H1 (cell line): ENCODE measurements around the gene PIF1.

Source experiments
- EZH2 ChIP-seq: fragments of 200-600 bp; sonication (generic); IDR thresholded peaks from 2 replicates; pipeline ENCODE4 v1.7.1; 2012; ENCODE audit warnings: low read depth, mild to moderate bottlenecking, moderate library complexity, low read length, inconsistent platforms; ENCODE audit not compliant: severe bottlenecking
- POLR2A ChIP-seq, 2 experiments: IDR thresholded peaks; 1 replicate in 1 of 2; 2 replicates in 1 of 2; pipeline ENCODE4 v1.6.1; 2011; ENCODE audit warnings: low read depth in 2 of 2, low read length in 2 of 2, mild to moderate bottlenecking in 2 of 2; ENCODE audit errors: control extremely low read depth in 1 of 2
- POLR2AphosphoS5 ChIP-seq: IDR thresholded peaks from 2 replicates; pipeline ENCODE4 v1.6.1; 2011; ENCODE audit warnings: low read depth, low read length
- YY1 ChIP-seq: IDR thresholded peaks from 2 replicates; pipeline ENCODE4 v1.6.1; 2011; ENCODE audit warnings: low read depth, mild to moderate bottlenecking, low read length
- TF ChIP-seq, protein P1 (sequence below), 3 experiments: IDR thresholded peaks; 1 replicate in 2 of 3; 2 replicates in 1 of 3; pipeline versions ENCODE4 v1.5.1 to v1.6.1; 2011; ENCODE audit warnings: low read length in 3 of 3, mild to moderate bottlenecking in 3 of 3, inconsistent platforms in 2 of 3, low read depth in 1 of 3, moderate library complexity in 1 of 3; ENCODE audit not compliant: insufficient read depth in 1 of 3; ENCODE audit errors: control extremely low read depth in 1 of 3

DNA sequence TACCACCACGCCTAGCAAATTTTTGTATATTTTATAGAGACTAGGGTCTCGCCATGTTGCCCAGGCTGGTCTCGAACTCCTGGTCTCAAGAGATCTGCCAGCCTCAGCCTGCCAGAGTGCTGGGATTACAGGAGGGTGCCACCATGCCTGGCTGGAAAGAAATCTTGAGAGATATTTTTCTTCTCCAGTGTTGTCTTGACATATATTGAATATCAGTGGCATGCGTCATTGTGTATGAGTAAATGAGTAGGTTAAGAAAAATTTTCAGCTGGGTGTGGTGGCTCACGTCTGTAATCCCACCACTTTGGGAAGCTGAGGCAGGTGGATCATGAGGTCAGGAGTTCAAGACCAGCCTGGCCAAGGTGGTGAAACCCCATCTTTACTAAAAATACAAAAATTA lies 3.5 kb upstream of the PIF1 start:
- TF ChIP-seq POLR2AphosphoS5: no peak
- no peak for TF ChIP-seq EZH2
- no peak for TF ChIP-seq YY1
- TF ChIP-seq, protein P1, sequence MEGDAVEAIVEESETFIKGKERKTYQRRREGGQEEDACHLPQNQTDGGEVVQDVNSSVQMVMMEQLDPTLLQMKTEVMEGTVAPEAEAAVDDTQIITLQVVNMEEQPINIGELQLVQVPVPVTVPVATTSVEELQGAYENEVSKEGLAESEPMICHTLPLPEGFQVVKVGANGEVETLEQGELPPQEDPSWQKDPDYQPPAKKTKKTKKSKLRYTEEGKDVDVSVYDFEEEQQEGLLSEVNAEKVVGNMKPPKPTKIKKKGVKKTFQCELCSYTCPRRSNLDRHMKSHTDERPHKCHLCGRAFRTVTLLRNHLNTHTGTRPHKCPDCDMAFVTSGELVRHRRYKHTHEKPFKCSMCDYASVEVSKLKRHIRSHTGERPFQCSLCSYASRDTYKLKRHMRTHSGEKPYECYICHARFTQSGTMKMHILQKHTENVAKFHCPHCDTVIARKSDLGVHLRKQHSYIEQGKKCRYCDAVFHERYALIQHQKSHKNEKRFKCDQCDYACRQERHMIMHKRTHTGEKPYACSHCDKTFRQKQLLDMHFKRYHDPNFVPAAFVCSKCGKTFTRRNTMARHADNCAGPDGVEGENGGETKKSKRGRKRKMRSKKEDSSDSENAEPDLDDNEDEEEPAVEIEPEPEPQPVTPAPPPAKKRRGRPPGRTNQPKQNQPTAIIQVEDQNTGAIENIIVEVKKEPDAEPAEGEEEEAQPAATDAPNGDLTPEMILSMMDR (IDR thresholded peaks at IDR 0.05; ENCODE audit: control extremely low read depth in 1 of 3, insufficient read depth in 1 of 3, low read depth in 1 of 3, low read length in 3 of 3): no peak
- no peak for TF ChIP-seq POLR2A (IDR thresholded peaks at IDR 0.05; ENCODE audit: control extremely low read depth in 1 of 2, low read depth in 2 of 2, low read length in 2 of 2)
